Ectodermal cell (in vitro differentiated cells): ENCODE data around the gene KRTAP10-1.

ENCODE experiments used
- H3K27ac ChIP-seq: 2 replicates; pipeline ENCODE4 v1.7.0; 2013; ENCODE audit warnings: mild to moderate bottlenecking, low read depth, low read length; ENCODE audit not compliant: insufficient read depth, poor library complexity, severe bottlenecking
- H3K27me3 ChIP-seq: 2 replicates; pipeline ENCODE4 v1.7.0; 2013; ENCODE audit warnings: mild to moderate bottlenecking, low read length; ENCODE audit not compliant: insufficient read depth, control insufficient read depth, poor library complexity, severe bottlenecking
- H3K36me3 ChIP-seq: one replicate; pipeline ENCODE4 v1.7.0; 2013; ENCODE audit warnings: low read length; ENCODE audit not compliant: control insufficient read depth, insufficient read depth
- H3K4me1 ChIP-seq: one replicate; pipeline ENCODE4 v1.7.0; 2013; ENCODE audit warnings: low read length; ENCODE audit not compliant: control insufficient read depth, insufficient read depth
- H3K4me3 ChIP-seq: 2 replicates; pipeline ENCODE4 v1.7.0; 2013; ENCODE audit warnings: low read depth, low read length, control low read depth; ENCODE audit not compliant: insufficient read depth
- H3K9me3 ChIP-seq: 2 replicates; pipeline ENCODE4 v1.7.0; 2013; ENCODE audit warnings: mild to moderate bottlenecking, low read length, moderate library complexity; ENCODE audit not compliant: control insufficient read depth
- WGBS, 2 experiments: methylation state at CpG; one replicate each; pipeline ENCODE4 v1.1.7; 2013; ENCODE audit warnings: missing lambda C conversion rate in 2 of 2; 5-methylcytosine and 5-hydroxymethylcytosine counted together

KRTAP10-1 gene

DNA sequence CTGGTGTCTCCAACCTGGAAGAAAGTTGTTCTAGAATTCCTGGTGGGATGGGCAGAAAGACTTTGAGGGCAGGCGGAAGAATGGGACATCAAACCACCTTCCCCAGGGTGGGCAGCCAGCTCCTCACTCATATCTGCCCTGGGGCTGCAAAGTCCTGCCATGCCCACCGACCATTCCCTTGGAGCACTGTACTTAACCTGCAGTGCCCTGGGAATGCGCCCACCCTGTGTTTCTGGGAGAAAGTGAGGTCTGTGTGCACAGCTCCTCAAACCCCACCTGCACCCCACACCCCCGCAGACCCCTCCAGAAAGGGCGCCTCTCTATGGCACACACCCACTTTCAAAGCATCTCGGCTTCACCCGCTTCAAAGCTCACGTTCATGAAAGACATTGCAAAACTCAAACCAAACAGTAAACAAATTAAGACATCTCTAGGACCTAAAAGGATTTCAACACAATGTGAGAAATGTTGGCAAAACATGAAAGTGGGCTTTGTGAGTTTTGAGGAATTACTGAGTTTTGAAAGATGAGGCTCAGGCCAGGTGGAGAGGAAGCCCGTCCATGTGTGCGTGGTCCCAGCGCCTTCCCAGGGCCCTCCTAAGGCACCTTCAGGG is 25.1 kb downstream of the KRTAP10-1 start:
- Histone ChIP-seq H3K9me3 (no peaks in the 10 kb centered on the region), H3K27ac (no peak overlapping the region), H3K27me3 (peaks cover 3% of the 10 kb centered on the region), H3K4me3 (no peak overlapping the region), H3K4me1 (no peaks in the 10 kb centered on the region), H3K36me3 (no peaks in the 10 kb centered on the region)
- 92 to 93% methylated on average over 11 of the region's 11 CpGs for WGBS, 2 experiments

DNA sequence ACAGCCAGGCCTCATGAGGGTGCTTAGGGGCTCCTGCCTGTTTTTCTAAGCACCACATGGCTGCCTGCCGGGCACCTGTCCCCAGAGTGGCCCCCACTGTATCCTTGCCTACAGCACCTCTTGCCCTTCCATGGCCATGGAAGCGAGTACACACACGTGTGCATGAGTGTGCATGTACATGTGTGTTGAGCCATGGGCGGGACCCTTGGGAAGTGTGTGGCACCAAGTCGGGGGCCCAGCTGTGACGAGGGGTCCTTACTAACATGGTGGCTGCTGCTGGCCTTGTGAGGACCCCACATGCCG is 25.8 kb downstream of the KRTAP10-1 start:
- 93% methylated on average over 7 of the region's 7 CpGs for WGBS, 2 experiments
- Histone ChIP-seq H3K9me3 (no peaks in the 10 kb centered on the region), H3K36me3 (no peaks in the 10 kb centered on the region), H3K27me3 (peaks cover 3% of the 10 kb centered on the region), H3K4me1 (no peaks in the 10 kb centered on the region), H3K27ac (no peak overlapping the region), H3K4me3 (no peak overlapping the region)

DNA sequence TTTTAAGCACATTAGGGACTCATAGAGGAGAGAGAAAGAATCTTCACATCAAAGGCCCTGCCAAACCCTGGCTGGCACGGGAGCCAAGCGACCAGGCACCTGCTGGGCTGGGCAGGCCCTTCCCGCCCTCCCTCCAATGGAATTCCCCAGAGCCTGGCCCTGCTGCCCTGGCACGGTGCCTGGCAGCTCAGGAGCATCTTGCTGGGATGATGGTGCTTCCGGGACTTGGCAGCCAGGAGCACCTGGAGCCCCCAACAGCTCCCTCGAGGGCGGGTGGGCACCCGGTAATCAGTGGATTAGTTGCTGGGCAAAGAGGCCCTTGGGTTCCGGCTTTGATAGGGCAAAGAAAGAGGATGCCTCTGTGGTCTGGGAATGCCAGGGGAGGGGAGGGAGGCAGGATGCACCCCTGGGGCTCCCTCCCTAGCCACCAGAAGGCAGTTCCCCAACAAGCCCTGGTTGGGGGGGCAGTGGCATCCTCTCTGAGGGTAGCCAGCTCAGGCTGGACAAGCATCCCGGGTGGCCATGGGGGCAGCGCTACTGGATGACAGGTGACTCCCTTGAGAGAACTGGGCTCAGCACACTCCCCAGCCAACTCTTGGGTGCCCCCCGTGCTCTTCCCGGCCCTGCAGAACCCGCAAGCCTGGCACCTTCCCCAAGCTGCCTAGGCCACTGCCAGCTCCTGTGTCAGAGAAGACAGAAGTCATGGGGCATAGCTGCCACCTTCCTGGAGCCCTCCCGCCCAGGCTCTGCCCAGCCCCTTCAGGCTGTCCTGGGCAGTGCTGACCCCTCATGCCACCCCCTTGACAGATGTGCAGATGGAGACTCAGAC is 26.4 kb downstream of the KRTAP10-1 start:
- no peaks in the 10 kb centered on the region for H3K9me3 ChIP-seq
- 92 to 94% methylated on average over 15 of the region's 15 CpGs for WGBS, 2 experiments
- H3K4me1 ChIP-seq = no peaks in the 10 kb centered on the region
- H3K27ac ChIP-seq = no peak overlapping the region
- no peaks in the 10 kb centered on the region for H3K36me3 ChIP-seq
- H3K27me3 ChIP-seq = peaks cover 3% of the 10 kb centered on the region
- no peak overlapping the region for H3K4me3 ChIP-seq

DNA sequence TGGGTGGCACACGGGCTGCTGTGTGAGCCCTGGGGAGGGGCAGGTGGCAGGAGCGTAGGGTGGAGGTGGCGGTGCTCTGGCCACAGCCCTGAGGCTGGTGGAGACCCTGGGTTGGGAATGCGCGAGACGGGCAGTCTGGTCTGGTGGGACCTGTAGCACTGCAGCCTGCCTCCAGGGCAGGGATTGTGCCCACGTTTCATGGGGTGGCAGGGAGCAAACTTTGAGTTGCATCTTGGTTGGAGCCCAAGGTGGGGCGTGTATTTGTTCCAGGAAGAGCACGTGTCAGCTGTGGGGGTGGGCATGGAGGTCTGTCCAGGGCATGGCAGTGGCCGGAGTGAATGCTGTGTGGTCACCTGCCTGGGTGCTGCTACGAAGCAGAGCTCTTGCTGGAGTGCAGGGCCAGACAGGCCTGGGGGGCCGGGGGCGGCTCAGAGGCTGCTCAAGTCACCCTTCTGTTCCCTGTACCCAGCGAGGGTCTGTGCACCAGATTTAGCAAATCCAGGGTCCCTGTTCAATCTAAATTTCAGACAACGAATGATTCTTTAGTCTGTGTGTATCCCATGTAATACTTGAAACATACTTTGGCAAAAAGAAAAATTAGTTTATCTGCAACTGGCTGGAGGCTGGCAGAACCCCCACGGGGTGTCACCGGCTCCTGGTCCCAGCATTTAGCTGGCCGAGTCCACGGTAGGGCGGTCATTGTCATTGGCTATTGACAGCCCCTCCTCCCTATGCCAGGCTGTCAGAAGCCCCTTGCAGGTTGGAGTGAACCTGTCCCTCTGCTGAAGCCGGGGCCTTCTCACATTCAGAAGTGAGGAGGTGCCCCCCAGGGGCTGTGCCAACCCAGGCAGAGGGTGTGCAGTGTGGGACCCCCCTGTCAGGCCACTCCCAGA is 27.3 kb downstream of the KRTAP10-1 start:
- Histone ChIP-seq H3K4me1 (no peaks in the 10 kb centered on the region), H3K9me3 (no peaks in the 10 kb centered on the region), H3K36me3 (no peaks in the 10 kb centered on the region), H3K4me3 (no peak overlapping the region), H3K27ac (no peak overlapping the region), H3K27me3 (peaks cover 3% of the 10 kb centered on the region)
- WGBS, 2 experiments = 91 to 92% methylated on average over 21 of the region's 21 CpGs

DNA sequence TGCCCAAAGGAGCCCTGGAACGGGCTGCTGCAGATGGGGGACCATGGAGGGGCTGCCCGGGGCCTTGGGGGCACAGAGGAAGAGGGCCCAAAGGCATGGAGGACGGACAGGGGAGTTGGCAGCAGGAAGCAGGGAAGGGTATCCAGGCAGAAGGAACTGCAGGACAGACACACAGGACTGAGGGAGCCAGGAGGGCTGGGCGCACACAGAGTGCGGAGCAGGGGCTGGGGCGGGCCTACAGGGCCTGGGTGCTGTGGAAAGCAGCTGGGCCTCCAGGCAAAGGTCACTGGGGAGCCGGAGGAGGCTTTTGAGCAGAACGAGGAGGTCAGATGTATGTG is 28.1 kb downstream of the KRTAP10-1 start:
- no peak overlapping the region for H3K4me3 ChIP-seq
- peaks cover 3% of the 10 kb centered on the region for H3K27me3 ChIP-seq
- H3K4me1 ChIP-seq = no peaks in the 10 kb centered on the region
- no peak overlapping the region for H3K27ac ChIP-seq
- no peaks in the 10 kb centered on the region for H3K9me3 ChIP-seq
- WGBS, 2 experiments = 92% methylated on average over 8 of the region's 8 CpGs
- H3K36me3 ChIP-seq = no peaks in the 10 kb centered on the region

DNA sequence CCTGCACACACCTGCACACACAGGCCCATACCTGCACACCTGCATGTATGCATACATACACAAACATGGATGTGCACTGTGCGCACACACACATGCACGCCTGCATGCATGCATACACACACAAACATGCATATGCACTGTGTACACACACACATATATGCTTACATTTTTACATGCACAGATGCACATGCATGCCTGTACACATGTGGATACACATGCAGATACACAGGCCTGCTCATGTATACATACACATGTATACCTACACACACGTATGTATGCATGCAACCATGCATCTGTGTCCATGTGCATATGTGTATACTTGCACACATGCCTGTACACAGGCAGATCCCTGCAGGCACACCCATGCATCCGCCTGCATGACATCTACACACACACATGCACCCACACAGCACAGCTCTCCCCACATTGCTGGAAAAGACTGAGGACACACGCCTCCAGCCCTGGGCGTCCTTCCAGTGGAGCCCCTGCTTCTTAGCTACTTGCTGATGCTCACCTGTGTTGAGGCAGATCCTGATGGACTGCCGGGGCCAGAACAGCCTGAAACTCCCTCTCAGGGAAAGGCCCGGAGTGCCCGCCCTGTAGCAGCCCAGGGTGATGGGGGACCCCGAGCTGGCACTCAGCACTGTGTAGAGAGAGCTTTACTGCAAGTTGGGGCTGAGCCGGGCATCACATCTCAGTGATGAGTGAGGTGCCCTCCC is 28.6 kb downstream of the KRTAP10-1 start:
- Histone ChIP-seq H3K9me3 (no peaks in the 10 kb centered on the region), H3K4me1 (peaks cover 3% of the 10 kb centered on the region), H3K27ac (no peak overlapping the region), H3K4me3 (no peak overlapping the region), H3K27me3 (peaks cover 3% of the 10 kb centered on the region), H3K36me3 (no peaks in the 10 kb centered on the region)
- 93 to 95% methylated on average over 11 of the region's 11 CpGs for WGBS, 2 experiments

DNA sequence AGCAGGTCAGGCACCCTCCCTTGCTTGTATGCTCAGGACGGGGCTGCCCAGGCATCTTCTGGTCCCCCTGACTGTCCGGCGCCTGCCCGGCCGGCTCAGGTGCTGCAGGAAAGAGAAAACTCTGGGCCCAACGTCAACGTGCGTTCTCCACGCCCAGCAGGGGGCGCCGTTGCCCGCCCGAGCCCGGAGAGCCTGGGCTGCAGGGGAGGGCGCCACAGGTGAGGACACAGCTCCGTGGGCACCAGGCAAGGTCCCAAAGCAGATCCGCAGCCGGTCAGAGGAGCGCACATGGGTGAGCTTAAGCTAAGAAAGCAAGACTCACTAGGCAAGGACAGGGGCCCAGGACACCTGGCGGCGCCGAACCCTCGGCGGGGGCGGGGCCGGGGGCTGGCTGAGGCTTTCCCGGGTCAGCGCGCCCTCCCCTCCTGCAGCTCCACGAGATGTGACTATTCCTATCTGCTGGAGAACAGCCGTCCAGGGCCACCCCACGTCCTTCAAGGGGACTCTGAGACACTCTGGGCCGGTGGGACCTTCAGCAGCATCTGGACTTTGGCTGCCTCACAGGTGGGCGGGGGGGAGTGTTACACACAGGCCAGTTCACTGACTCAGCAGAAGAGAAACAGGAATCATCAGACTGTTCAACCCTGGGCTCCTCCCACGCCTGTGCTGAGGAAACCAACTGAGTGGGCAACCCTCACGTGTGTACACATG is 29.3 kb downstream of the KRTAP10-1 start:
- Histone ChIP-seq H3K4me3 (peak overlapping the region; percentile 32), H3K36me3 (no peaks in the 10 kb centered on the region), H3K27me3 (peaks cover 3% of the 10 kb centered on the region), H3K4me1 (peaks cover 10% of the 10 kb centered on the region), H3K9me3 (no peaks in the 10 kb centered on the region), H3K27ac (no peak overlapping the region)
- WGBS, 2 experiments = 18 to 20% methylated on average over 36 of the region's 36 CpGs

DNA sequence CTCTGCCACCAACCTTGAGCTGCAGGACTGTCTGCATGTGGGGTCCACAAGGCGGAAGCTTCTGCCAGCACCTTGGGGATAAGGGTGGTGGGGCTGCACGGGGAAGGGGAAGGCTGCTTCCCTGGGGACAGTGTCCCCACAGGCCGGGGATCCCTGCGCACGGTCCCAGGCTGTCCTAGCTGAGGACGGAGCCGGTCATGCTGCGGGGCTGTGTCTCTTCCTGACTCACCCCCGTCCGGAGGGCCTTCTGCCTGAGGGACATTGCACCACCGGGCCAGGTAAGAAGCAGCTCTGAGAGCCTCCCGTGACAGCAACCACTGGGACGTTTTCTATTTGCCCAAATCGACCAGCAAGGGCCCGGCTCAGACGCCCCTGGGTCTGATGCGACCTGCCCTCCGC is 29.9 kb downstream of the KRTAP10-1 start:
- Histone ChIP-seq H3K27me3 (peaks cover 3% of the 10 kb centered on the region), H3K4me1 (peaks cover 11% of the 10 kb centered on the region), H3K36me3 (no peaks in the 10 kb centered on the region), H3K4me3 (no peak overlapping the region), H3K27ac (no peak overlapping the region), H3K9me3 (no peaks in the 10 kb centered on the region)
- WGBS, 2 experiments = 67 to 71% methylated on average over 18 of the region's 18 CpGs

DNA sequence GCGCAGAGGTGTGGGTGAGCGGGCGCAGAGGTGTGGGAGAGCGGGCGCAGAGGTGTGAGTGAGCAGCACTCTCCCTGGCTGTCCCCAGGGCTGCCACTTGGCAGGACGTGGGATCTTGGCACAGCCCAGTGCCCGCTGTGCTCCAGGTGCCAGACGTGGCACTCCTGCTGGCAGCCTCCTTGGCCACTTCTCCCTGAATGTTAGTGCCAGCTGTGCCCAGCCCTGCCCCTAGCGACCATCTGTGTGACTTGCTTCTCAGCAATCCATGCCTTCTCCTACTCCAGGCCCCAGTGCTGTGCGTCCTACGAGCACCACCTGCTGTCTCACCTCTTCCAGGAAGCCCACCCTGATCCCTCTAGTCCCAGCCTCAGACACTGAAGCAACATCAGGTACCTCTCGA is 30.5 kb downstream of the KRTAP10-1 start:
- WGBS, 2 experiments = 92 to 93% methylated on average over 12 of the region's 12 CpGs
- Histone ChIP-seq H3K4me1 (peaks cover 11% of the 10 kb centered on the region), H3K4me3 (no peak overlapping the region), H3K27me3 (peaks cover 3% of the 10 kb centered on the region), H3K27ac (no peak overlapping the region), H3K36me3 (no peaks in the 10 kb centered on the region), H3K9me3 (no peaks in the 10 kb centered on the region)
